Rectal smooth muscle tissue (tissue), 1 donor: Measurements from ENCODE around the gene PPHLN1.

ENCODE experiments used
- H3K27ac ChIP-seq: one replicate; pipeline ENCODE4 v1.7.0; 2013; ENCODE audit warnings: low read depth, low read length, inconsistent platforms
- H3K27me3 ChIP-seq: one replicate; pipeline ENCODE4 v1.7.0; 2013; ENCODE audit warnings: low read length; ENCODE audit not compliant: control insufficient read depth, insufficient read depth
- H3K36me3 ChIP-seq: one replicate; pipeline ENCODE4 v1.7.0; 2013; ENCODE audit warnings: low read length; ENCODE audit not compliant: control insufficient read depth, insufficient read depth
- H3K4me1 ChIP-seq: one replicate; pipeline ENCODE4 v1.7.0; 2013; ENCODE audit warnings: low read length; ENCODE audit not compliant: control insufficient read depth, insufficient read depth
- H3K4me3 ChIP-seq: one replicate; pipeline ENCODE4 v1.7.0; 2013; ENCODE audit warnings: low read length
- H3K9ac ChIP-seq: one replicate; pipeline ENCODE4 v1.7.0; 2013; ENCODE audit warnings: low read length

Gene PPHLN1

DNA sequence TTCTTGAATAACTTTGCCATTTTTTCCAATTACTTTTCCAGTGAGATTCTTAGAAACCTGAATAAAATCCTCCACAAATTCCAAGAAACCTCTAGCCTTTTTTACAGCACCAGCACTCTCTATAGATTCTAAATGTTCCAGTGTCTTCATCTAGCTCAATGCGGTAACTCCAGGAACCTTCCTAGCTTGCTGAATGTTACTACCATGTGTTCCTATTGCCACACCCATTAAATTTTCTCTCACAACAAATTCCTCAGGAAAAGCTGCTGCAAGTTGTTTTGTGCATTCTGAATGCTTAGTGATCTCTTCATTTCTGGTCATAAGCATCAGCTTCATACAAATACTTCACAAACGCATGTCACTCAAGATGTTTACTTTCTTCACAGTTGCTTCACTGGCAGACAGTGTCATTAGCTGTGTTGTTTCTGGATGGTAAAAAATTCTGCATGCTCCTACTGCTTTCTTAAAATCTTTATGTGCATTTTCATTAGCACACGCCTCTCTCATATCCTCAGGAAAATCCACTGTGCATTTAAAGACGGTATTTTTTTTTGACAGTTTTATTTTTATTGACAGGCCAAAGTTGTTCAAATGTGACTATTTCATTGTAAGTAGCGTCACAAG, 106.7 kb downstream of the PPHLN1 start:
- no peaks in the 10 kb centered on the region for H3K36me3 ChIP-seq
- H3K27me3 ChIP-seq, result no peaks in the 10 kb centered on the region
- H3K27ac ChIP-seq, result no peak overlapping the region
- H3K9ac ChIP-seq, result no peak overlapping the region
- H3K4me1 ChIP-seq, result no peaks in the 10 kb centered on the region
- no peak overlapping the region for H3K4me3 ChIP-seq

DNA sequence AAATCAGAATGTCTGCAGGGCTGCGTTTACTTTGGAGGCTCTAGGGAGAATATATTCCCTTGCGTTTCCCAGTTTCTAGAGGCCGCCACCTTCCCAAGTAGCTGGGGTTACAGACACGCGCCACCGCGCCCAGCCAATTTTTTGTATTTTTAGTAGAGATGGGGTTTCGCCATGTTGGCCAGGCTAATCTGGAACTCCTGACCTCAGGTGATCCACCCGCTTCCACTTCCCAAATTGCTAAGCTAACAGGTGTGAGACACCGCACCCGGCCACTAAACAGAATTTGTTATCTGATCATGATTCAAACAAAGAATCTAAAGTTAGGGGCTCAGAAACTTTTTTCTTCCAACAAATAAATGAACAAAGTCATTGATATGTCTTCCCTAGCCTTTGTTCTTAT, 114.6 kb downstream of the PPHLN1 start:
- Histone ChIP-seq H3K27ac (no peak overlapping the region), H3K36me3 (peaks cover 7% of the 10 kb centered on the region), H3K27me3 (no peaks in the 10 kb centered on the region), H3K4me3 (no peak overlapping the region), H3K4me1 (no peaks in the 10 kb centered on the region), H3K9ac (no peak overlapping the region)

DNA sequence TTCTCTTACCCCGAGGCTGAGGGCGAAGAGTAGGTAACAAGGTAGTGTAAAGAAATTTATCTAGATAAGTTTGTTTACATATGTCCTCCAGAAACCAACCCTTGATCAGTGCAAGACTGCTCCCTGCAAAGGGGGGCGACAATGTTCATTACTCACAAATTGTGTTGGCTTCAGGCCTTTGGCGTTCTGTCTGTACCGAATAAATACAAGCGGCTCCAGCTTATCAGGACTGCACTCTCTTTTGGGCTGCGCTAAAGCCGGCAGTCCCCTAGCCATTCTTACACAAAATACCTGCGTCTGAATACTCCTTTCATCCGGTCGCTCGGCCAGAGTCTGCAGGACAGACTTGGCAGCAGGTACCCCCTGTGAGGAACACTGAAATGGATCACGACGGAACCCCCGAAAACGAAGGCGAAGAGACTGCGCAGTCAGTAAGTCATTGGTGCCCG, 116.4 kb downstream of the PPHLN1 start:
- Histone ChIP-seq H3K4me3 (no peak overlapping the region), H3K4me1 (no peaks in the 10 kb centered on the region), H3K9ac (no peak overlapping the region), H3K27ac (no peak overlapping the region), H3K36me3 (peaks cover 10% of the 10 kb centered on the region), H3K27me3 (no peaks in the 10 kb centered on the region)

DNA sequence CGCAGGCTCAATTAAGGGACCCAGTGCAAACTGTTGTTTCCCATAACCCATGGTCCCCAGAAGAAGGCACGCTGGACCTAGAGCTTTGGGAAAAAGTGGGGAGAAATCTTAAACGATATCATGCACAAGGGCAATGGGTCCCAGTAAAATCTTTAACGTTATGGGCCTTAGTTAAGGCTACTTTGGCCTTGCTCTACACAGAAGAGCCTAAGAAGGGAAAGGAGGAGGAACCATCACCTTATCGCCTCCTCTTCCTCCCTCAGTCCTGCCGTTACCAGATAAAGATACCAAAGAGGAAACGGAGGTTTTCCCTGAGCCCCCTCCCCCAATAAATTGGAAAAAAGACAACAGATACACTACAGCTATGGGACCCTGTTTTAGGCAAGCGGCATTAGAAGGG, 116.9 kb downstream of the PPHLN1 start:
- H3K27me3 ChIP-seq, result no peaks in the 10 kb centered on the region
- H3K4me1 ChIP-seq, result no peaks in the 10 kb centered on the region
- H3K36me3 ChIP-seq, result peaks cover 10% of the 10 kb centered on the region
- H3K27ac ChIP-seq, result no peak overlapping the region
- no peak overlapping the region for H3K9ac ChIP-seq
- H3K4me3 ChIP-seq, result no peak overlapping the region

DNA sequence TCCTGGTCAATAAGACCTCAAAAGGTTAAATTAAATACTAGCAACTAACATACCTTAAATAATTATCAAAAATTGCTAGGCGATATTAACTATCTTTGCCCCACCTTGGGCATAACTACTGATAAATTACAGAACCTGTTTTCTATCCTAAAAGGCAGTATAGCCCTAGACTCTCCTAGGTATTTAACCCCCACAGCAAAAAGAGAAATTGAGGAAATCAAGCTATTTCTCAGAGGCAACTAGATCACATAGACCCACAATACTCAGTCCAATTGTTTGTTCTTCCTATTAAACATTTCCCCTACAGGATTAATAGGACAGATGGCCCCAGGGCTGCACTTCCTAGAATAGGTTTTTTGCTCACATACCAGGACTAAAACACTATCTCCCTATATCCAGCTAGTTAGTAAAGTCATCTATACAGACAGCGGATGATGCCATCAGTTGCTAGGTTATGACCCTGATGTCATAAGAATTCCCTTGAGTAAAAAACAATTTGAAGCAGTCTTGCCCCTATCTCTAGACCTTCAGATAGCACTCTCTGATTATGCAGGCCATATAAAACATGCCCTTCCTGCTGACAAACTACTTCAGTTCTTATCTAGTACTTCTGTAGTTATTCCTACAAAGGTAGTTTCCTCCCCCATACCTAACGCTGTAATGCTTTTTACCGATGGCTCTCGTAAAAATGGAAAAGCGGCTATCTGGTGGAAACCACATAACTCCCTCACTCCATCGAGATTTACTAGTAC, 118.4 kb downstream of the PPHLN1 start:
- Histone ChIP-seq H3K36me3 (peaks cover 10% of the 10 kb centered on the region), H3K9ac (no peak overlapping the region), H3K4me3 (no peak overlapping the region), H3K27ac (no peak overlapping the region), H3K4me1 (no peaks in the 10 kb centered on the region), H3K27me3 (no peaks in the 10 kb centered on the region)

DNA sequence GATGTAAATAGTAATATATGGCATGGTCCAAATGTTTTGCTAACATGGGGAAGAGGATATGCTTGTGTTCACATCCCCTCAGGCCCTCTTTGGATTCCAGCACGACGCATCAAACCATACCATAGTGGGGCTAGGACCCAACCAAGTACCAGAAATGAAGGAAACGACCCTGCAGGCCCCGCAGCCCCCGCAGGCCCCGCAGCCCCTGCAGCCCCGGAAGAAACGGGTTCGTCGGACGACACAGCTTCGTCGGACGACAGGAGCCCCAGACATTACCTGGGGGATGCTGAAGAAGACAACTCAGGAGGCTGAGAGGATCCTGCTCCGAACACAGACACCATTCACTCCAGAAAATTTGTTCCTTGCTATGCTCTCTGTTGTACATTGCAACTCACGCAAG, 119.9 kb downstream of the PPHLN1 start:
- Histone ChIP-seq H3K4me1 (no peaks in the 10 kb centered on the region), H3K27ac (no peak overlapping the region), H3K27me3 (no peaks in the 10 kb centered on the region), H3K36me3 (peaks cover 10% of the 10 kb centered on the region), H3K4me3 (no peak overlapping the region), H3K9ac (no peak overlapping the region)

DNA sequence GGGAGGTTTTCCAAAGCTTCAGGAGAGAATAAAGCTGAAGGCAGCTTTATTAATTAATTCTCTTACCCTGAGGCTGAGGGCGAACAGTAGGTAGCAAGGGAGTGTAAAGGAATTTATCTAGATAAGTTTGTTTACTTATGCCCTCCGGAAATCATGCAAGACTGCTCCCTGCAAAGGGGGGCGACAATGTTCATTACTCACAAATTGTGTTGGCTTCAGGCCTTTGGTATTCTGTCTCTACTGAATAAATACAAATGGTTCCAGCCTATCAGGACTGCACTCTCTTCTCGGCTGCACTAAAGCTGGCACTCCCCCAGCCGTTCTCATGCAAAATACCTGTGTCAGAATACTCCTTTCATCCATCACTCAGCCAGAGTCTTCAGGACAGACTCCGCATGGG, 120.8 kb downstream of the PPHLN1 start:
- Histone ChIP-seq H3K27me3 (no peaks in the 10 kb centered on the region), H3K4me1 (no peaks in the 10 kb centered on the region), H3K4me3 (no peak overlapping the region), H3K27ac (no peak overlapping the region), H3K36me3 (peaks cover 10% of the 10 kb centered on the region), H3K9ac (no peak overlapping the region)

DNA sequence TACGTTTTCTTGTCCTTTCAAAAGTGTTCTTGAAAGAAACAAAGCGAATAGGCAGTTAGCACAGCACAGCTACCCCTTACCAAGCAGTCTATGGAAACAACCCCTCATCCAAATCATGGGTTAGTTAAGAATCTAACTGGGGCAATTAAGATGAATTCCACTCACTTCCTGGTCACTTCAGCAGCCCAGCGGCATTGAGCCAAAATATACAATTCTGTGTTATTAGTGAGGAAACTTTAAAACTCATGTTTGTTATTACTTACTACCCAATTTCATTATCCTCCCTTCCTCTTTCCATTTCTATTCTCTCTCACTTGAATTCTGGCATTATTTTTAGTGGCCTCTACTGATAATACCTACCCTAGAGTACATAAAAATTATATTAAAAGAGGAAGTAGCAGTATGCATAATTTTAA, 121.4 kb downstream of the PPHLN1 start:
- H3K4me1 ChIP-seq, result no peaks in the 10 kb centered on the region
- H3K36me3 ChIP-seq, result peaks cover 10% of the 10 kb centered on the region
- H3K27ac ChIP-seq, result no peak overlapping the region
- no peak overlapping the region for H3K4me3 ChIP-seq
- no peak overlapping the region for H3K9ac ChIP-seq
- no peaks in the 10 kb centered on the region for H3K27me3 ChIP-seq

DNA sequence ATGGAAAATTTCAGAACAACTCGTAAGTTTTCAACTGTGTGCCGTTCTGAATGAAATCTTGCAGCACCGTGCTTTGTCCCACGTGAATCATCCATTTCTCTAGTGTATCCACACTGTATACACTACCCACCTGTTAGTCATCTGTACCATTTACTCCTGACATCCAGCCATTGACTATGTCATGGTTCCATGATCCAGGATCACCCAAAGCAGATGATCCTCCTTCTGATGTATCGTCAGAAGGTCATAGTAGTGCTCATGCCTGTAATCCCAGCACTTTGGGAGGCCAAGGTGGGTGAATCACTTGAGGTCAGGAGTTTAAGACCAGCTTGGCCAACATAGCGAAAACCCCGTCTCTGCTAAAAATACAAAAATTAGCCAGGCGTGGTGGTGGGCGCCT, 122.9 kb downstream of the PPHLN1 start:
- Histone ChIP-seq H3K4me3 (no peak overlapping the region), H3K36me3 (peaks cover 3% of the 10 kb centered on the region), H3K27ac (no peak overlapping the region), H3K4me1 (no peaks in the 10 kb centered on the region), H3K27me3 (no peaks in the 10 kb centered on the region), H3K9ac (no peak overlapping the region)

DNA sequence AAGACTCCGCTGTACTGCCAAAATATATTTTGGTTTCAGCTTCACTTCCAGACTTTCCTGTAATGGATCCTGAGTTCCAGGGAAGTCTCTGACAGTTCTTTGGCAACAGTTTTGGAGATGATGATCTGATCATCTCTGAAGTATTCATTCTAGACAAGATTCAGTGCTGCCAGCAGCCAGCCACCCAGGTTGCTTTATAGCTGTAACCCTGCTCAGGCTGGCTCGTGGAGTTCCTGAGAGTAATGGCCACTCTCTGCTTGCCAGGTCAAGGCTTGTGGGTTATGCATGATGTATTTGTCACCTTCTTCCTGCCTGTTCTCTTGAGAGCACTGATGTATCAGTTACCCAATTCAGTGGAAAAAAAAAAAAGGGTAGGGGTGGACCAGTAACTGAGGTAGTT, 124.3 kb downstream of the PPHLN1 start:
- Histone ChIP-seq H3K4me3 (no peak overlapping the region), H3K9ac (no peak overlapping the region), H3K36me3 (peaks cover 3% of the 10 kb centered on the region), H3K27ac (no peak overlapping the region), H3K27me3 (no peaks in the 10 kb centered on the region), H3K4me1 (no peaks in the 10 kb centered on the region)

DNA sequence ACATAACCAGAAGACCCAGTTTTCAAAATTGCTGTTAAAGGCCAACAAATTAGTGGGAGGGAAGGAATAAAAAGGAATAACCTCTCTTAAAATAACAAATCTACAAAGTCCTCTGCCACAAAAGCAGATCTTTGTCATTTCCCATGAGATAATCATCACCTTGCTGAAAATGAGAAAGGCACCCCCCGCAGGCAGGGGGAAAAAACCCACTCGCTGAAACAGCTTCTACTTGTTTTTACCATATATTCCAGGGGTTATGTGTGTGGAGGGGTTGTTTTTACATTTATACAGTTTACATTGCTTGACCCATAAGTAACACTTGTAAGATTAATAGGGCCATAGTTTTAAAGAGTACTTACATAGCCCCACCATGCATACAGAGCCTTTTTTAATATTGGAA, 132.6 kb downstream of the PPHLN1 start:
- Histone ChIP-seq H3K4me1 (no peaks in the 10 kb centered on the region), H3K4me3 (no peak overlapping the region), H3K9ac (no peak overlapping the region), H3K27ac (no peak overlapping the region), H3K27me3 (no peaks in the 10 kb centered on the region), H3K36me3 (no peaks in the 10 kb centered on the region)

DNA sequence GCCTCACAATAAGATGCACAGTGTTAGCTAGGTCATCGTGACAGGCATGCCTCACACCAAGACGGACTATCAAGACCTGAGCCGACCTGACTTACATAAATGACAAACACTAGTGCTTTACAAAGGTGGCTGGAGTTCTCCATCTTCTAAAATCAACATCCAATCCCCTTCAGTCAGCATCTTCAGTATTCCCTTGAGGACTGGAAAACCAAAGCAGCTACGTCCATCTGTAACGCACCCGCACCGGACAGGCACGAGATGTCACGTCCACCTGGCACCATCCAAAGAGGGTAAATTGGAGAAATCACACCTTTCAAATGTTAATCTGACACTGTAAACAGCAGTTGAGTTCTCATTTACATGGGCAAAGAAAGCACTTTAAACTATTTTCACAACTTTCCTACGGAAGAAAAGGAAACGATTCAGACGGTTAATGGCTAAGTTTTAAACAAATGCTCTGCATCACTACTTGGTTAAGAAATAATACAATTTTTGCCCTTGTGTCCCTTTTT, 133.4 kb downstream of the PPHLN1 start:
- Histone ChIP-seq H3K4me1 (no peaks in the 10 kb centered on the region), H3K27ac (no peak overlapping the region), H3K27me3 (no peaks in the 10 kb centered on the region), H3K9ac (no peak overlapping the region), H3K36me3 (peaks cover 2% of the 10 kb centered on the region), H3K4me3 (no peak overlapping the region)

DNA sequence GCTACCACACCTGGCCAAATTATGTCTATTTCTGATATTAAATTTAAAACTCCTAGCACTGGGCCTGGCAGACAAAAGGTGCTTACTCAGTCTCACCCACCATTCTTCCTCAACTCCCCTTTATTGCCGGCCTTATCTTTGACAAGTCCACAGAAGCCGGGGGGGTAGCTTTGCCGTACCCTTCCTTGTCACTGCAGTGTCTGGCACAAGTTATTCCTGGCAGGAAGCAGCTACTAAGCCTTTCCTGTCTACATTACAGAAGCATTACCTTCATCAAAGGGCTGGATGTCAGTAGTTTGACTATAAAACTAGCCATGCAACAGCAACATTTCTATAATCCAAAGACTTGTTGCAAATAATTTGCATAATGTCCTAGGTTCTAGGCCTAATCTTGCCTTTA, 136.5 kb downstream of the PPHLN1 start:
- no peaks in the 10 kb centered on the region for H3K4me1 ChIP-seq
- no peak overlapping the region for H3K4me3 ChIP-seq
- H3K36me3 ChIP-seq, result peaks cover 13% of the 10 kb centered on the region

More for the DNA sequence above, 136.5 kb downstream of the PPHLN1 start:
- H3K27me3 ChIP-seq, result no peaks in the 10 kb centered on the region
- H3K27ac ChIP-seq, result no peak overlapping the region
- H3K9ac ChIP-seq, result no peak overlapping the region
